ENCODE measurements around the gene HTT. TPM values are rescaled to one million over a fixed set of nuclear protein-coding genes. Genes with fewer than 3 reads are reported as not detected.

Gene HTT
- polyA plus RNA-seq, 1 donor (not counting 4 experiments of a cell fraction or from before 2014, with no cell fraction given), result 16.2 TPM

- FAIRE-seq (no peak), DNase-seq (ENCODE audit: low read depth, low spot score) (no peak)
- H3K9me3 ChIP-seq (ENCODE audit: control insufficient read depth, low read depth, low read length), result no peaks in the 10 kb centered on the region
- H3K27me3 ChIP-seq (ENCODE audit: control insufficient read depth, extremely low read depth, insufficient read depth, low read length), result no peaks in the 10 kb centered on the region
- no peaks in the 10 kb centered on the region for H3K4me1 ChIP-seq (ENCODE audit: control insufficient read depth, extremely low read depth, insufficient read depth, low read length)
- peaks cover 3% of the 10 kb centered on the region for H4K20me1 ChIP-seq (ENCODE audit: control insufficient read depth, extremely low read depth, insufficient read depth, low read length)
- H3K9ac ChIP-seq (ENCODE audit: control insufficient read depth, extremely low read depth, insufficient read depth, low read length), result no peak overlapping the region
- dilution Hi-C loops (cut with MboI; ENCODE audit: extremely low pct_ligation_motif_present, low sequenced_read_pairs), result no loop called here
- no peaks in the 10 kb centered on the region for H3K79me2 ChIP-seq (ENCODE audit: control insufficient read depth, insufficient read depth, low read length)
- peaks cover 13 to 14% of the 10 kb centered on the region in 2 experiments for H3K36me3 ChIP-seq (ENCODE audit: control insufficient read depth in 2 of 2, extremely low read depth in 1 of 2, insufficient read depth in 2 of 2, low read length in 2 of 2)
- TF ChIP-seq CTCF (optimal IDR thresholded peaks at IDR 0.05 in 1 of 3, IDR thresholded peaks at IDR 0.05 in 1 of 3, conservative IDR thresholded peaks at IDR 0.05 in 1 of 3; ENCODE audit: extremely low read depth in 1 of 3, insufficient read depth in 2 of 3, low read length in 3 of 3), result no peak
- no peak for TF ChIP-seq EZH2 (IDR thresholded peaks at IDR 0.05; ENCODE audit: low read length)
- no peaks in the 10 kb centered on the region for H3K9me1 ChIP-seq (ENCODE audit: control insufficient read depth, extremely low read depth, insufficient read depth, low read length)
- H3K27ac ChIP-seq (ENCODE audit: control insufficient read depth, insufficient read depth, low read length), result no peak overlapping the region
- H2AFZ ChIP-seq (ENCODE audit: control insufficient read depth, low read length), result no peak overlapping the region
- H3K4me2 ChIP-seq (ENCODE audit: control insufficient read depth, extremely low read depth, insufficient read depth, low read depth, low read length), result no peak overlapping the region
- no peak overlapping the region for H3K4me3 ChIP-seq (ENCODE audit: control insufficient read depth in 2 of 3, extremely low read depth in 1 of 3, insufficient read depth in 2 of 3, low read depth in 1 of 3, low read length in 3 of 3)
These were observed 128.6 kb downstream of the HTT start for GRCh38 chr4:3202836-3203820.

- no peak for TF ChIP-seq CTCF (optimal IDR thresholded peaks at IDR 0.05 in 1 of 3, IDR thresholded peaks at IDR 0.05 in 1 of 3, conservative IDR thresholded peaks at IDR 0.05 in 1 of 3; ENCODE audit: extremely low read depth in 1 of 3, insufficient read depth in 2 of 3, low read length in 3 of 3)
- TF ChIP-seq EZH2 (IDR thresholded peaks at IDR 0.05; ENCODE audit: low read length), result no peak
- Histone ChIP-seq H3K36me3 (ENCODE audit: control insufficient read depth in 2 of 2, extremely low read depth in 1 of 2, insufficient read depth in 2 of 2, low read length in 2 of 2) (peaks cover 13 to 18% of the 10 kb centered on the region in 2 experiments), H3K27me3 (ENCODE audit: control insufficient read depth, extremely low read depth, insufficient read depth, low read length) (no peaks in the 10 kb centered on the region), H3K9me3 (ENCODE audit: control insufficient read depth, low read depth, low read length) (no peaks in the 10 kb centered on the region), H3K9ac (ENCODE audit: control insufficient read depth, extremely low read depth, insufficient read depth, low read length) (no peak overlapping the region), H3K4me3 (ENCODE audit: control insufficient read depth in 2 of 3, extremely low read depth in 1 of 3, insufficient read depth in 2 of 3, low read depth in 1 of 3, low read length in 3 of 3) (no peak overlapping the region), H4K20me1 (ENCODE audit: control insufficient read depth, extremely low read depth, insufficient read depth, low read length) (peaks cover 3% of the 10 kb centered on the region), H3K79me2 (ENCODE audit: control insufficient read depth, insufficient read depth, low read length) (no peaks in the 10 kb centered on the region), H2AFZ (ENCODE audit: control insufficient read depth, low read length) (no peak overlapping the region), H3K27ac (ENCODE audit: control insufficient read depth, insufficient read depth, low read length) (no peak overlapping the region), H3K4me1 (ENCODE audit: control insufficient read depth, extremely low read depth, insufficient read depth, low read length) (no peaks in the 10 kb centered on the region), H3K9me1 (ENCODE audit: control insufficient read depth, extremely low read depth, insufficient read depth, low read length) (no peaks in the 10 kb centered on the region), H3K4me2 (ENCODE audit: control insufficient read depth, extremely low read depth, insufficient read depth, low read depth, low read length) (no peak overlapping the region)
- DNase-seq (ENCODE audit: low read depth, low spot score) (no peak), FAIRE-seq (no peak)
- dilution Hi-C loops (cut with MboI; ENCODE audit: extremely low pct_ligation_motif_present, low sequenced_read_pairs), result no loop called here
These were observed 129.5 kb downstream of the HTT start for GRCh38 chr4:3203971-3204431.
